Measurements from ENCODE around the gene LRRC8C. TPM values are rescaled to one million over a fixed set of nuclear protein-coding genes. Genes with fewer than 3 reads are reported as not detected.
"Not testable (repeated sequence)": the region's sequence is repeated elsewhere in the genome, so short reads cannot be mapped to it uniquely, and the experiment has no call there.

Gene LRRC8C
- polyA plus RNA-seq (ENCODE audit: insufficient read length in 4 of 4): 1 to 10 TPM; 6.7 to 7.3 (median 6.9) TPM

DNA sequence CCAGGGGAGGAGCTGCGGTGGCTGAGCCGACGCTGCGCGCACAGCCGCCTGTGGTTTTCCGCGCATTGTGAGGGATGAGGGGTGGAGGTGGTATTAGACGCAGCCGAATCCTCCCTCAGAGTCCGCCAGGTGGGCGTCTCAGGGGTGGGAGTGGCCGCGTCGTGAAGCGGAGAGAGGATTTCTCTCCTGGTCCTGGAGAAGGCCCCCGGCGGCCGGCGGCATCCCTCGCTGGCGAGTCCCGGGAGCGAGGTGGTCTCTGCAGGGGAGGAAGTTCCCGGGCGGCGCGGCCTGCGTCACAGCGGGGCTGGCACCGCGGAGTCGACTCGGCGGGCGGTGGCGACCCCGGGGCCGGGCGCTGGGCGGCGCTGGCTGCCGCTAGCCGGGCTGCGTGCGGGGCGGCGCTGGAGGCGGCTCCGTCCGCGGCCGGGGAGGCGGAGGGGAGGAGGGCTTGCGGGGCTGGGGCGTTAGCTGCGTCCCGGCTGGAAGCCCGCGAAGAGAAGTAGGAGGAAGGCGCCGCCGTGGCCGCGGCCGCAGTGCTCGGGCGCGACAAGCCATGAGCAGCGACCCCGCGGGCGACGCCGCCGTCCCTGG lies at the start of gene LRRC8C:
Gene LRRC8C, plus strand, starts transcription at position 464 of the 591 bp plus-strand sequence. CDS start 53,354 bp downstream, outside the sequence.
- peak; percentile 39 to 68 (median 62) for DNase-seq (ENCODE audit: low read depth in 4 of 4, low spot score in 2 of 4)

GRCh38 chr1:89584211-89584610 lies 48.7 kb upstream of the LRRC8C start:
- DNase-seq (ENCODE audit: low read depth in 4 of 4, low spot score in 2 of 4): no peak

- no peak for DNase-seq (ENCODE audit: low read depth in 4 of 4, low spot score in 2 of 4)
These were observed 48.1 kb upstream of the LRRC8C start for GRCh38 chr1:89584781-89585180.

DNA sequence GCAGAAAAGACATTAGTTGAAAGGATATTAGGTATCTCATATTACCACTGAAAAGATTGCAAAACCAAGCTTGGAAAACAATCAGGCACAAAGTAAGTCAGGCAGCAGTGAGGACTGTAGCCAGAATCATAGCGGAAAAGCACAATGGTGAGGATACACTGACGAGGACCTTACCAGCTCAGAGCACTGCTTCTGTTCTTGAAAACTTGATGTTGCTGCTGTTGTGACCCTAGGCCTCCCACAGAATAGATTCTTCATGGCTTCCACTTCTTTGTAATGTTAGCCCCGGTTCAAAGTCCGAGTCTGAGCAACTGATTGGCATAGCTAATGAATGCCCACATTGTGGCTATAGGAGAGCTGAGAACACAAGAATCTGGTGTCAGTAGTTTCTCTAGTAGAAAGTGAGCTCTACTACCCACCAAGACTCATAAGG lies 45.2 kb upstream of the LRRC8C start:
- no peak for DNase-seq (ENCODE audit: low read depth in 4 of 4, low spot score in 2 of 4)

DNA sequence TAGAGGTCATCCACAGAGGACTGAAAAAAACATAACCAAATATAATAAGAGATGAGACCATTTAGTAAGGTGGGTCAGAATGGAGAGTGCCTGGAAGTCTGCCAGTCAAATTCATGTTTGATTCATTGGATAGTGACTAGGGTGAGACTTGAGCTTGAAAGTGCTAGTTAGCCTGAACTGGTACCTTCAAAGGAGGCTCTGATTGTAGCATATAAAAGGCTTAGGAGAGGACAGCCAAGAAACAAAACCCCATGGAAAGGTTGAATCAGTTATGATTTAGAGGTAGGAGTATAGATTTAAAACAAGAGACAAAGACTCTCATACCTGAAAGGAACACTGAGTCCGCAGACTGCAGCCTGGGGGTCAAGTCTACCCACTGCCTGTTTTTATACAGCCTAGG lies 44.4 kb upstream of the LRRC8C start:
- no peak for DNase-seq (ENCODE audit: low read depth in 4 of 4, low spot score in 2 of 4)

DNA sequence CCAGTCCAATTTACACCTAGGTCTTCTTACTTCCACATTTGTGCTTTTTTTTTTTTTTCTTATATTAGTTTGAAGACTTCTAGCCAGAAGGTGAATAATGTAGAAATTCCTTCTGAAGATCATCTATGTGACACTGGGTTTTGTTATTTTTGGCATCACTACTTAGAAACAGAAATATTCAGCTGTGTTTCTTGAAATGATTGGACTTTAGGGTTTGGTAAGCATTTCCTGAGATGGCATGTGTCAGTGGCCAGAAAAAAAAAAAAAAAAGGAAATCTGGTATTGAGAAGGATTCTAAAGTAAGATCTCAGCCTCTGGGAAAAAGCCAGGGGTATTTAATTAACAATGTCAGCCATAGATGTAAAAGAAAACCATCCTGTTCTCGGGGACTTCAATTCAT lies 43.4 kb upstream of the LRRC8C start:
- DNase-seq (ENCODE audit: low read depth in 4 of 4, low spot score in 2 of 4): no peak

DNA sequence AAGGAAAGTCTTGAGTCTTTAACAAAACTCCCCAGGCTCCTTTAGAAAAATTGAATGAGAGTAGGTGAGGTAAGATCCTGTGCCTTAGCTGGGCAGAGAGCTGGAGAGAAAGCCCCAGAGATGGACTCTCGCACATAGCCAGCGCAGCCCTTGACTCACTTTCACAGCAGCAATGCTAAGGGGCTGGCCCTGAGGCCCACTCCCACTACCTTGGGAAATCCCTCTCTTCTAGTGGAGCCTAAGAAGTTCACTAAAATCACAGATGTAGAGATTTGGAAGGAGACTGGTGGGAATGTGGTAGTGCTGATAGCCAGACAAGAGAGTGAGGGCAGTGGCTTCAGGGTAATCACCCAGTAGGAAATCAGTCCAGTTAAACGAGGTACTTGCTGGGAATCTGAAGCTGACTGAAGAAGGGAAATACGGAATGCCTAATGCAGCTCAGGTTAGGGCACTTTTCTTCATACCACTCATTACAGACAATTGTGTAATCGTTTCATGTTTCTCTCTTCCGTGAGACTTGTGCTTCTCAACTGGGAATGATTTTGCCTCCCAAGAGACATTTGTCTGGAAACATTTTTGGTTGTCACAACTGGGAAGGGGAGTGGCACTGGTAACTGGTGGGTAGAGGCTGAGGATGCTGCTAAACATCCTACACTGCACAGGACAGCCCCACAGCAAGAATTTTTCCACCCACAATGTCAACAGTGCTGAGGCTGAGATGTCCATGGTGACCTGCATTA lies 42.4 kb upstream of the LRRC8C start:
- DNase-seq (ENCODE audit: low read depth in 4 of 4, low spot score in 2 of 4): no peak

- DNase-seq (ENCODE audit: low read depth in 4 of 4, low spot score in 2 of 4): not testable (repeated sequence)
These were observed 40.0 kb upstream of the LRRC8C start for GRCh38 chr1:89592861-89593302.

GRCh38 chr1:89594096-89594740 lies 38.7 kb upstream of the LRRC8C start:
- DNase-seq (ENCODE audit: low read depth in 4 of 4, low spot score in 2 of 4): no peak

DNA sequence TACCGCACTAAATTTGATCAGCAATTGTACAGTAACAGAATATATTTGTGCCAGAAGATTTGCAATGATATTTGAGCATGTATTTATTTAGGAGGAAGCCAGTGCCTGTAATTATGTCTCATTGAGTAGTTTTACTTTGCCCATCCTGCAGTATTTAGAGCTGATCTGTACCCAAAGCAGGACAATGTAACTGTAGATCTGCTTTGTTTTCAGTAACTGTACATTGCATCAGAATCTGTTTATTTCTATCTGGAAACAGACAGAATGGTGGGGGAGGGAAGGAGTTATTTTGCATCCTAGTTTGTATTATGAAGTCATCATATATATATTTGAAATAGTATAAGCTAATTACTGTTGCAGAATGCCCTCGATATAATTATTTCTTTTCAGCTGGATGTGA lies 36.2 kb upstream of the LRRC8C start:
- no peak for DNase-seq (ENCODE audit: low read depth in 4 of 4, low spot score in 2 of 4)

DNA sequence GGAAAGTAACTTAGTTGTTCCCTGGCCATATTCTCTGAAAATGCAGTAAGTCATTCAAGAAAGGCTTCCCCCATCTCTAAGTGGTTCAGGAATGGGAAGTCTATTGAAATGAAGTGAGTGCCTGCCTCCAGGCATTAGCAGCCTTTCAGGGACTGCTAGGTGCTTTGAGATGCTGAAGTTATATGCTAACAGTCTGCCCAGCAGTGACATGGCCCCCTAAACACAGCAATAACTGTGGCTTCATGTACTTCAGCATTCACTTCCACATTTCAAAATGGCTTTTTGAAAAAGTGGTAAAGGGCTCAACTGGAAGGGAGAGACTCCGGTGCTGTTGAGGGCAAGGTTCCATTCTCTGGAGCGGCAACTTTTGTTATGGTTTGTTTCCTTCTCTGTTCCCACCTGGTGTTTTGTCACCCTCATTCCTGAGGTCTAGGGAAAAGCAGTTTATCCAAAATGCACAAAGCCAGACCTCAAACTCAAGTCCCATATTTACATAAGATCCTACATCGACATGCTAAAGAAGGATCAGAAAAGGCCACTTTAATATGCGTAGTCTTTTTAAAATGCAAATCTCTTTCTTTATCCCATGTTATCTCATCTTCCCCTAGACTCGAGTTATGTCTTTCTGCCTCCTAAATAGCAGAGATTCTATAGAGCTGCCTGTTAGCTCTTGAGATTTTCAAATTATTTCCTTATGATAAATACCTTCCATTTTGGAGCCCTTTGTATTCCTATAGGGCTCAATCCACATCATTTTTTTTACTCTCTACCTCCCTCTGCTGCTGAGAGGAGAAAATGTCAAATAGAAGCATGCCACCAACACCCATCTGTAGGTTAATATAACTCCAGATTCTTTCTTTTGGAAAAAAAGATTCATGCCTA lies 34.2 kb upstream of the LRRC8C start:
- DNase-seq (ENCODE audit: low read depth in 4 of 4, low spot score in 2 of 4): peak in 2 of 4 donors; percentile 10 to 19

GRCh38 chr1:89599332-89599630 lies 33.6 kb upstream of the LRRC8C start:
- DNase-seq (ENCODE audit: low read depth in 4 of 4, low spot score in 2 of 4): no peak

- DNase-seq (ENCODE audit: low read depth in 4 of 4, low spot score in 2 of 4): no peak
These were observed 32.3 kb upstream of the LRRC8C start for GRCh38 chr1:89600451-89601224.

DNA sequence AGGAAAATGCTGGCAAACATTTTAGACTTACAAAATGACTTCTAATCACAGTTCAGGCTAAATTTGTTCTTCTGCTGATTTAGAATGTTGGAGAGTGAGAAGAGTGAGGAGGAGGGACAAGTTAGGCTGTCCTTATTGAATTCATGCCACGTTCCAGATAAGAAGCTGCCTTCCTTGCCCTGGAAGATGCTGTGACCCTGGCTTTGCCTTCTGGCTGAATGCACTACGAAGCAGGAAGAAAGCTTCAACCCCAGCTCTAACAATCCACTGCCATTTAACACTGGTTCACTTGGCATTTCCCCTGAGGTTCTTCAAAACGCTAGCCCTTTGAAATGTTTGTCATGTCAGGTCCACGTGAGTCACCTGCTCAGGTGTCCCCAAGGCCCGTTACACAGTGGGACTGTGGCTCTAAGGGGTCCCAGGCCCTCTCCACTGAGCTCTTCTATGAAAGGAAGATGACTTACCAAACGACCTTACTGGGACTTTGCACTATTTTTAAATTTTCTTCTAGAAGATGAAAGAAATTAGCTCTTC lies 30.0 kb upstream of the LRRC8C start:
- no peak for DNase-seq (ENCODE audit: low read depth in 4 of 4, low spot score in 2 of 4)

- no peak for DNase-seq (ENCODE audit: low read depth in 4 of 4, low spot score in 2 of 4)
These were observed 29.1 kb upstream of the LRRC8C start for GRCh38 chr1:89603651-89604413.

GRCh38 chr1:89604414-89604735 lies 28.5 kb upstream of the LRRC8C start:
- no peak for DNase-seq (ENCODE audit: low read depth in 4 of 4, low spot score in 2 of 4)

DNA sequence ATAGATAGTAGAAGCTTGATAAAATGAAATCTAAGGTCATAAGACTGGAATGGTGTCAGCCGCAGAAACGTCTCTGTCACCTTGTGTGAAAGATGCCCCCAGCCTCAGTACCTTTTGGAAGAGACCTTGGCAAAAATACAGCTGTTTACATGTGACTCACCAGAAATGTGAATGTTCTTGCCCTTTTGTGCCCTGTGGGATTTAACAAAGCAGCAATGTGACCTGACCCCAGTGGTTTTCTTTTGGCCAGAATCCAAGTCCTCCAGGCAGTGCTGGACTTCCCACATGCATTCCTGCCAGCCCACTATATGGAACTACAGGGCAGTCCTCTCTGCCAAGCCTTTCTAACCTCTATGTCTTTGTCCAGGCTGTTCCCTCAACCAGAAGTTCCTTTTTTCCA lies 27.2 kb upstream of the LRRC8C start:
- no peak for DNase-seq (ENCODE audit: low read depth in 4 of 4, low spot score in 2 of 4)

- no peak for DNase-seq (ENCODE audit: low read depth in 4 of 4, low spot score in 2 of 4)
These were observed 26.5 kb upstream of the LRRC8C start for GRCh38 chr1:89606227-89606980.

DNA sequence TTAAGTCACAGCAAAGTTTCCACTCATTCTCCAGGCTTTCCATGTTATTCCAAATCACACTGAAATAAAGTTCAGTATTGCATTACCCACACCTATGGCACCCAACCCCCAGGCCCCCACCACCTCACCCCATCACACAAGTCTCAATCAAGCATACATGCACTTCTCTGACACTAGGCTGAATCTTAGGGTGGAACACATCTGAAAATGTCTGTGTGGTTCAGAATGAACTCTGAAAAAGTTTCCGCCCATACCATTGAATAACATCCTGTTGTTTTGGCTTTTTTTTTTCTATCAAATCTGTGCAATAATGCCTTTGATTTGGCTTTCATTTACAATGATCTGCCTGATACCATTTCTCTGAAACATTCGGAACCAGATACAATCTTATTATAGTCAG lies 25.8 kb upstream of the LRRC8C start:
- no peak for DNase-seq (ENCODE audit: low read depth in 4 of 4, low spot score in 2 of 4)

All from left renal cortex interstitium (tissue), 4 donors.